ENCODE measurements around the gene ZSCAN20. TPM values are rescaled to one million over a fixed set of nuclear protein-coding genes. Genes with fewer than 3 reads are reported as not detected.

ZSCAN20 gene
- total RNA-seq, 2 experiments from 2014 or later, result 3.9 to 4.0 TPM

DNA sequence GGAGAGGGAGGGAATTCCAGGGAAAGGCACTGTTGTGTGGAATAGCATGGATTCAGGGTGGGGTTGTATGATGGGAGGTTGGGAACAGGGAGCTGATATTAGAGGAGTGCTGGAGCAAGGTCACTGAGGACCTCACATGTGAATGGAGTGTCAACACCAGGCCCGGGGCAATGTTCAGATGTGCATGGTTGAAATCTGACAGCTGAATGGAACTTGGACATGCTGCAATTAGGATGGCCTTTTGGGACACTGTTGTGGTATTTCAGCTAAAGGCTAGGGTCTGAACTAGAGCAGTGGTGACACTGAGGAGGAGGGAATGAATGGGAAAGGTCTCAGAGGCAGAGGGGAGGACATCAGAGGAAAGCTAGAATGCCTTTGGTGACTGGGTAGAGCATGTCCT lies 25.0 kb downstream of the ZSCAN20 start:
- no peak overlapping the region for H3K4me2 ChIP-seq (ENCODE audit: low read length)
- ChIA-PET POLR2A (no interaction called here), CTCF (ENCODE audit: unreplicated experiment) (no interaction called here)
- H3K9me3 ChIP-seq (ENCODE audit: low read length), result no peaks in the 10 kb centered on the region
- H3K27ac ChIP-seq (ENCODE audit: low read depth, low read length, poor library complexity, severe bottlenecking), result no peak overlapping the region
- TF ChIP-seq EZH2phosphoT487 (IDR thresholded peaks at IDR 0.05; ENCODE audit: borderline replicate concordance, low read depth, low read length) (no peak), CTCF (conservative IDR thresholded peaks at IDR 0.05; ENCODE audit: low read length) (no peak)
- no peaks in the 10 kb centered on the region for H4K20me1 ChIP-seq (ENCODE audit: insufficient read depth, low read length)
- no peak overlapping the region for H3K4me3 ChIP-seq (ENCODE audit: low read depth, low read length, poor library complexity, severe bottlenecking)
- H3K9me2 ChIP-seq (ENCODE audit: insufficient read depth, low read length), result no peaks in the 10 kb centered on the region
- H3K79me2 ChIP-seq (ENCODE audit: insufficient read depth, low read depth, low read length), result no peaks in the 10 kb centered on the region
- no TSS peak for BruUV-seq (replicated peaks)
- no peaks in the 10 kb centered on the region for H3K36me3 ChIP-seq (ENCODE audit: insufficient read depth, low read length)
- H2AFZ ChIP-seq (ENCODE audit: low read length), result no peak overlapping the region
- intact Hi-C loops (cut with micrococcal nuclease; ENCODE audit: unreplicated experiment), result no loop called here
- DNase-seq (ENCODE audit: low spot score), result no peak
- peaks cover 8% of the 10 kb centered on the region for H3K4me1 ChIP-seq (ENCODE audit: insufficient read depth, low read length, poor library complexity, severe bottlenecking)

DNA sequence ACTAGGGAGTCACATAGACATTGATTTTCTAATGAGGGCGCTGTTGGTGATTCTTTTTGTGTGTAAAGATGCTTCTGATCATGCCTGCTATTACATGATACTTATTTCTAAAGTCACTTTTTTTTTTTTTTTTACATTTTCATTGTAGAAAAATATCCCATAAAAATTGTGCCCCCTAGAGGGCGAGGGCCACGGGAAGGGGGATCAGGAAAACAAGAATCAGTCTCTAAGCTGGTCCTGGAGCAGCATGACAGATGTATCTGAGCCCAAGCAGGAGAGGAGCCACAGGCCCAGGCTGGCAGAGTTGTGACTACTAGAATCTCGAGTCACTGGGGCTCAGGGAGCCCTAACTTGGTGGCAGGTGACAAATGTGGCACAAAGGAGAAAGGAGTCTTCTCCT lies 28.1 kb downstream of the ZSCAN20 start:
- POLR2A ChIA-PET, result no interaction called here
- Histone ChIP-seq H3K4me2 (ENCODE audit: low read length) (no peak overlapping the region), H3K9me3 (ENCODE audit: low read length) (no peaks in the 10 kb centered on the region), H2AFZ (ENCODE audit: low read length) (no peak overlapping the region), H4K20me1 (ENCODE audit: insufficient read depth, low read length) (no peaks in the 10 kb centered on the region), H3K4me3 (ENCODE audit: low read depth, low read length, poor library complexity, severe bottlenecking) (no peak overlapping the region), H3K79me2 (ENCODE audit: insufficient read depth, low read depth, low read length) (no peaks in the 10 kb centered on the region), H3K9me2 (ENCODE audit: insufficient read depth, low read length) (no peaks in the 10 kb centered on the region), H3K36me3 (ENCODE audit: insufficient read depth, low read length) (no peaks in the 10 kb centered on the region), H3K4me1 (ENCODE audit: insufficient read depth, low read length, poor library complexity, severe bottlenecking) (peaks cover 8% of the 10 kb centered on the region), H3K27ac (ENCODE audit: low read depth, low read length, poor library complexity, severe bottlenecking) (no peak overlapping the region)
- intact Hi-C loops (cut with micrococcal nuclease; ENCODE audit: unreplicated experiment), result no loop called here
- TF ChIP-seq EZH2phosphoT487 (IDR thresholded peaks at IDR 0.05; ENCODE audit: borderline replicate concordance, low read depth, low read length) (no peak), CTCF (conservative IDR thresholded peaks at IDR 0.05; ENCODE audit: low read length) (peak; percentile 65)
- CTCF ChIA-PET (ENCODE audit: unreplicated experiment), result no interaction called here
- no TSS peak for BruUV-seq (replicated peaks)
- DNase-seq (ENCODE audit: low spot score), result no peak

GRCh38 chr1:33501309-33501708 lies 28.9 kb downstream of the ZSCAN20 start:
- DNase-seq (ENCODE audit: low spot score), result peak; percentile 1
- ChIA-PET POLR2A (no interaction called here), CTCF (ENCODE audit: unreplicated experiment) (no interaction called here)
- peaks cover 8% of the 10 kb centered on the region for H3K4me1 ChIP-seq (ENCODE audit: insufficient read depth, low read length, poor library complexity, severe bottlenecking)
- no peaks in the 10 kb centered on the region for H4K20me1 ChIP-seq (ENCODE audit: insufficient read depth, low read length)
- H3K27ac ChIP-seq (ENCODE audit: low read depth, low read length, poor library complexity, severe bottlenecking), result no peak overlapping the region
- no peaks in the 10 kb centered on the region for H3K9me2 ChIP-seq (ENCODE audit: insufficient read depth, low read length)
- no peak overlapping the region for H3K4me2 ChIP-seq (ENCODE audit: low read length)
- no peaks in the 10 kb centered on the region for H3K9me3 ChIP-seq (ENCODE audit: low read length)
- intact Hi-C loops (cut with micrococcal nuclease; ENCODE audit: unreplicated experiment), result no loop called here
- BruUV-seq (replicated peaks), result no TSS peak
- H2AFZ ChIP-seq (ENCODE audit: low read length), result no peak overlapping the region
- TF ChIP-seq CTCF (conservative IDR thresholded peaks at IDR 0.05; ENCODE audit: low read length), result no peak
- no peak for TF ChIP-seq EZH2phosphoT487 (IDR thresholded peaks at IDR 0.05; ENCODE audit: borderline replicate concordance, low read depth, low read length)
- H3K36me3 ChIP-seq (ENCODE audit: insufficient read depth, low read length), result no peaks in the 10 kb centered on the region
- H3K79me2 ChIP-seq (ENCODE audit: insufficient read depth, low read depth, low read length), result no peaks in the 10 kb centered on the region
- H3K4me3 ChIP-seq (ENCODE audit: low read depth, low read length, poor library complexity, severe bottlenecking), result no peak overlapping the region

Data from OCI-LY7 (cell line).